Spleen (tissue), 7 donors: Measurements from ENCODE around the gene PSMD14.

Source experiments
- CTCF ChIP-seq, 11 experiments: fragments of 200-600 bp in 7 of 11; fragments of 450-650 bp in 4 of 11; sonication (generic) in 4 of 11; IDR thresholded peaks in 8 of 11; conservative IDR thresholded peaks in 3 of 11; 1 replicate in 7 of 11; 2 replicates in 4 of 11; pipeline versions ENCODE4 v1.4.0 to v1.8.0; 2016 to 2021; ENCODE audit warnings: antibody characterized with exemption in 11 of 11, inconsistent platforms in 4 of 11, mild to moderate bottlenecking in 1 of 11
- POLR2A ChIP-seq, 3 donors: fragments of 450-650 bp; IDR thresholded peaks; one replicate each; pipeline ENCODE4 v1.5.1; 2017; ENCODE audit warnings: antibody characterized with exemption in 3 of 3, mild to moderate bottlenecking in 1 of 3
- POLR2AphosphoS5 ChIP-seq, 3 donors: sonication (generic); formaldehyde crosslinking; IDR thresholded peaks; one replicate each; pipeline ENCODE4 v1.5.1; 2017; ENCODE audit warnings: antibody characterized with exemption in 3 of 3
- donor health status: DM: no; HTN: no; CAD: no; lungs with moderate emphysema.
- donor health status: DM: no; HTN: no; CAD: no.
- donor health status: DM: no; HTN: no; CAD: no.

DNA sequence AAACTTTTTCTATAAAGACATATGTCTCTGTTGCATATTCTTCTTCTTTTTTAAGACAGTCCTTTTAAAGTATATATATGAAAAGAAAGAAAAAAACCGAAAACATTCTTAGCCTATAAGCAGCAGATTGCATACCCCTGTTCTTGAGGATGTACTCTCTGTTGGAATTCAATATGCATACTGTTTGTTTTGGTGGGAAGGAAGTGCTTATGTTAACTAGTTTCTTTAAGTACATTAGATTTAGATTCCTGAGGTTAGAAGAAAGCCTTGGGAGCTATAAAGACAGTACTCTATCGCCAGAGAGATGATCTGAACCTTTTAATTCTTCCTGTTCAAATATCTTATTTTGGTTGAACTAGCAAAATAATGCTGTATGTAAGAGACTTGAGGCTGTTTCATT, 61.1 kb downstream of the PSMD14 start:
- TF ChIP-seq CTCF (IDR thresholded peaks at IDR 0.05 in 8 of 11, conservative IDR thresholded peaks at IDR 0.05 in 3 of 11) (no peak), POLR2A (IDR thresholded peaks at IDR 0.05) (no peak), POLR2AphosphoS5 (IDR thresholded peaks at IDR 0.05) (no peak)
